HG02973 (cell line): ENCODE results near the gene CLK2.
"Not testable (repeated sequence)": the region's sequence is repeated elsewhere in the genome, so short reads cannot be mapped to it uniquely, and the experiment has no call there.

ENCODE experiments used
- ATAC-seq: cut with Tn5 transposase; IDR thresholded peaks from one replicate; pipeline ENCODE4 v1.9.1; 2021; ENCODE audit warnings: moderate library complexity; ENCODE audit not compliant: unreplicated experiment

The CLK2 gene

DNA sequence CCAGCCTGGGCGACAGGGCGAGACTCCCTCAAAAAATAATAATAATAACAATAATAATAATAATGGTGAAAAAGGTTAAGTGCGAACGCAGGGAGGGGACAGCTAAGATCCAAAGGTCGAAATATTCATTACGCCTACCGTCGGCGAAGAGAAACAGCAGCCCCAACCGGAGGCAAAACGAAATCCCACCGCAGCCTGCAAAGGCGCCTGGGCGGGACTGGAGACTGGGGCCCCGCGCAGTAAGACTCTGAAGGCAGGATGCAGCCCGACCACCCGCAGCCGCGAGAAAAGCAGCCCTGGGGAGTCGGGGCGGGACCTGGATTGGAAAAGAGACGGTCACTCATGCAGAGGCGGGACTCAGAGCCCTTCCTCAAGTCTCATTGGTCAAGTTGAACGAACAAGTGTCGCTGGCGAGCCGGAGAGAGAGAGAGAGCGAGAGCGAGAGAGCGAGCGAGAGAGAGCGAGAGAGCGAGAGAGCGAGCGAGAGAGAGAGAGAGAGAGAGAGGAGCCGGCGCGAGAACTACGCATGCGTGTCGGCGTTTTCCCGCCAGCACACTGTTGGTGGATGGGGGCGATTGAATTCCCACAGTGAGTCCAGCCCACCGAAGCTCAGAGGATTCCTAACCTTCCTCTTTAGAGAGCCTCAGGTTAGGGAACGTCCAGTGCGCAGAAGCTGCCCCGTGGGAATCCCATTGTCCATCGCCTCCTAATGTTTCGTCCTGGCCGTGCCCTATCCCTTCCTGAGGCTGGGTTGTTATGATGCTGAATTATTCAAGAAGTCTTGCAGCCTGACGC lies 28.7 kb downstream of the CLK2 start:
- ATAC-seq: peak; percentile 82

DNA sequence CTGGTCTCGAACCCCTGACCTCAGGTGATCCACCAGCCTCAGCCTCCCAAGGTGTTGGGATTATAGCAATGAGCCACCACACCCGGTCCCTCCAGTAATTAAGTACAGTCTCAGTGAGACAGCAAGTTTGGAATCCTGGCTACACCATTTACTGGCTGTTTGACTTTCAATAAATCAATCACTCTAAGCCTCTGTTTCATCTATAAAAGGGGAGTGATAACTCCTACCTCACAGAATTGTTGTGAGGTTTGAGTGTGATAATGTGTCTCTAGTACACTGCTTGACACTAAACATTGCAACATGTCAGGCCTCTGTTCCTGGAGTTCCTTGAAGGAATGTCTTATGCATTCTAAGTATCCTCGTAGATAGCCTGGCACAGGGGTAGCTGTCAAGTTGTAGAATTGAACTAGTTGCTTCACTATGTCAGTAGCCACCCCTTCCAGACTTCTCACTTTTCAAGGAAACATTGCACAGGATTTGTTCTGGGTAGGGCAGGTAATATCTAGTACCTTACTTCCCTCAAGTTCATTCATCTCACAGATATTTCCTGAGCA lies 30.4 kb downstream of the CLK2 start:
- ATAC-seq: no peak

DNA sequence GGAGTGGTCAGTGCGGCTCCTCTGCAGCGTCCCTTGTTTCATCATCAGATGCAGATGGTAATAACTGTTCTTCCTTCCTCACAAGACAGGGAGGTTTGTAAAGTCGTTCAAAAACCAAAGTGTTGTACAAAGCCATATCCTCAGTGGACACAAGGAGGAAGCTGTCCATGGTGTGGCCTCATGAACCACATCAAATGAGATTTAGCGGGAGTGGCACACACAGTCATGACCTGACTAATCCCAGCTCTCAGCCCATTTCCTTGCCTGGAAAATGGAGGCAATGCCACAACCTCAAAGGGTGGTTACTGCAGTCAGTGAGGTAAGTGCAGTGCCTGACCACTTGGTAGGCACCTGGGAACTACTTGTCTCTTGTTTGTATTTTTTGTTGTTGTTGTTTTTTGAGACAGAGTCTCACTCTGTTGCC lies 31.5 kb downstream of the CLK2 start:
- ATAC-seq: no peak

DNA sequence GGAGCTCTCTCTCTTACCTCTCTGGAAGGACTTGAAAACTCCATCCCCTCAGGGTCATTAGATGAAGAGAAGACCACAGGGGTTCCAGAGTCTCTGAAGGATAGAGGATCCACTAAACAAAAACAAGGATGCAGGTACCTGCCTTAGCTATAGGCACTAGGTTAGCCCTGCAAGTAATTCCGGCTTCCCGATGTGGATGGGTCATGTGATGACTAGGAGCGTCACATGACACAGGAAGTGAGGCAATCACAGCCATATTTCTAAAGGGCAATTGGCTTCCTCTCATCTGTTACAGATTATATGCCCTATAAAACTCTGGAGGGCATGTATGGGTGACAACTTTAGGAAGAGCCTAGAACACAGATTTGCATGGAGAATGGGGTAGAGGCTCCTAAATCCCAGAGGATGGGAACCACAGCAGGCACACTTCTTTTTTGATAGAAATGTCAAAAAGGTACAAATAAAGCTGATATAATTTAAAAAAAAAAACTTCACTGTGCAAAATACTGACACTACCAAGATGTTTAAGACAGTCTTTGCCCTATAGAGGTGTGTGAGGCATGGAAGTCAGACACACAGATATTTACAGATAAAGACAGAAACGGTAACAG lies 32.1 kb downstream of the CLK2 start:
- ATAC-seq: no peak

DNA sequence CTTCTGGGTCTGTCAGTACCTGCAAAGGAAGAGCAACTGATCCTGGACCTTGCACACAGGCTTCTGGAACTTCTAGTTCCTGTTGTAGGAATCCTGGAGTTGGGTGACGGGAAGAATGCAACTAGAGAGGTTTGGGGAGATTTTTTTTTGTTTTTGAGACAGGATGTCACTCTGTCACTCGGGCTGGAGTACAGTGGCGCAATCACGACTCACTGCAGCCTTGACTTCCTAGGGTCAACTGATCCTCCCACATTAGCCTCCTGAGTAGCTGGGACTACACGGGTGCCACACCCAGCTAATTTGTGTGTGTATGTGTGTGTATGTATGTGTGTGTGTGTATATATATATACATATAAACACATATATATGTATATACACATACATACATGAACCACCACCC lies 36.9 kb downstream of the CLK2 start:
- ATAC-seq: no peak

DNA sequence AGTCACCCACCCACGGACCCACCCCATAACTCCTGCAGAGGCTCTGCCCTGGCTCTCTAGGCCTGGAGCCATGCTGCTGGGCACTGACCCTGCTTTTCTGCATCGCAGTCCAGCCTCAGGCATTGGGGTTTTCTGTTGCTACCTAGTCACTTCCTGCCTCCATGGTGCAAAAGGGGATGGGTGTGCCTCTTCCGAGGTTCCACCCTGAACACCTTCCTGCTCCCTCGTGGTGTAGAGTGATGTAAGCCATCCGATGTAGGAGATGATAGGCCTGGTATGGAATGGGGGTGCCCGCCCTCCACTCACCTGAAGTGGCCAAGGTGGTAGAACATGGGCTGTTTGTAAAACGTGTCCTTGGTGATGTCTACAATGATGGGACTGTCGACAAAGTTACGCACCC lies 37.9 kb downstream of the CLK2 start:
- ATAC-seq: not testable (repeated sequence)

DNA sequence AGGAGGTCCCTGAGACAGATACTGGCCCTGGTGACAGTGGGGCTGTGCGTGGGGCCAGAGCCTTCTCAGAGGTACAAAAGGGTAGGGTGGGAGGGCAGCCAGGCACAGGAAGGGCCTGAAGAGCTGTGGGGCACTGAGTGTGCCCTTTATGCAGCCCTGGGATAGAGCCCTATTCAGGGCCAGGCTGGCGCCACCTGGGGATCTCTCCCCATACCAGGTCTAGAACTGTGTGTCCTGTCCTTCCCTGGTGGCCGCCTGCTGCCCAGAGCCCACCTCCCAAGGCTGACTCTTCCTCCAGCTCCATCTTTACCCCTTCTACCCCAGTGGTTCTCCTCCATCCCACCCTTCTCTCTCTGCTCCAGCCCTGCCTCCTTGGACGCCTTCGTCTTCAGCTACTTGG lies 39.8 kb downstream of the CLK2 start:
- not testable (repeated sequence) for ATAC-seq

DNA sequence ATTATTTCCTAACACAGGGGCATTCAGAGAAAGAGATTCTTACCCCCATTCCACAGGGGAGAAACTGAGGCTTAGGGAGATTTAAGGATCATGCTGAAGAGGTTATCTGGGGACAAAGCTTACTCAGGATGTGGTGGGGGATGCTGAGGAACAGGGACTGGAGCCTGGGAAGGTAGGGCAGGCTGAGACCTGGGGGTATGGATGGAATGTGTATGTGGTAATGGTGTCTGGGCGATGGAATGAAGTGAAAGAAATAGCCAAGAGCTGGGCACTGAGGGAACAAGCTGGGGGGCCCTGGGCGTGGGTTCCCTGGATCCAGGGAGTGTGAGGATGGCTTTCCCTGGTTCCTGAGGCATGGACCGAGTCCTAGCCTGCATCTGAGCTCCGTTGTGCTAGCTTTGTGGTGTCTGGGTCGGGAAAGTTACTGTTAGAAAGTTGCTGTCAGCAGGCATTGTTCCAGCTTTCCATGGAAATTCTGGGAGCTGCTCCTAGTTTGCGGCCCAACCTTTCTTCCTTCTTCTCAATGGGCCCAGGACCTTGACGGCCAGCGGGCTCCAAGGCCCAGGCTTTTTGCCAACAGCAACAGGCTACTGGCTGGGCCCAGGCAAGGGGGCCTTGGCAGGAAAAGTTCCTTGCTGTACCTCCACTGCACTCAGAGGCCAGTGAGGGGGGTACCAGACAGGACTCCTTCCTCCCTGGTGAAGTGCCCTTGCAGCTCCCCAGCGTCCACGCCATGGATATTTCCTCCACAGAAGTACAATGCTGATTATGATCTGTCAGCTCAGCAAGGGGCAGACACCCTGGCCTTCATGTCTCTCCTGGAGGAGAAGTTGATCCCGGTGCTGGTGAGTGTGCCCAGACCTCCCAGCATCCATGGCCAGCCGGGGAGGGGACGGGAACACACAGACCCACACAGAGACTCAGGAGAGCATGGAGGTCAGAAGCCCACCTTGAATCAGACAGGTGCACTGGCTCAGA lies 41.0 kb downstream of the CLK2 start:
- ATAC-seq: not testable (repeated sequence)

DNA sequence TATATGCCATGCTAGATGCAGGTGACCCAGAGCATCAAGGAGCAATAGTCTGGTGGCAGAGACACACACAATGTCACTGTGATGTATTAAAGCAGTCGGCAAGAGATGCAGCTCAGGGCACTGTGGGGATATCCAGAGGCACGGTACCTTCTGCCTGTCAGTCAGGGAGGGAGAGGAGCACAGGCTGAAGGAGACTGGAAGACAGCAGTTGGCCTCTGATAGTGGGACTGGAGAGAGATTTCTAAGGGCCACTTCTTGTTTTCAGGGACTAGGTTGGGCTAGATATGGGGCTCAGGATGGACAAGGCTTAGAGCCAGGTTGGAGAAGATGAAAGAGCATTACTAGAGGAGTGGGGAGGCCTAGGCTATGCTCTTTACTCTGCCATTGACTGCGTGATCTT lies 42.0 kb downstream of the CLK2 start:
- not testable (repeated sequence) for ATAC-seq

DNA sequence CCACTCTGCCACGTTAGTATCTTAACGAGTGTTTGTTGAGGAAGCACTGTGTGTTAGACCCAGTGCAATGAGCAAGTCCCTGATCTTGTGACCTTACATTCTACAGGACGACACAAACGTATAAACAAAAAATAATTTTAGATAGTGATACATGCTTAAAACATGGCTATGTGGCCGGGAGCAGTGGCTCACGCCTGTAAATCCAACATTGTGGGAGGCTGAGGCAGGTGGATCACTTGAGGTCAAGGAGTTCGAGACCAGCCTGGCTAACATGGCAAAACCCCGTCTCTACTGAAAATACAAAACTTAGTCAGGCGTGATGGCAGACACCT lies 45.2 kb downstream of the CLK2 start:
- ATAC-seq: no peak

DNA sequence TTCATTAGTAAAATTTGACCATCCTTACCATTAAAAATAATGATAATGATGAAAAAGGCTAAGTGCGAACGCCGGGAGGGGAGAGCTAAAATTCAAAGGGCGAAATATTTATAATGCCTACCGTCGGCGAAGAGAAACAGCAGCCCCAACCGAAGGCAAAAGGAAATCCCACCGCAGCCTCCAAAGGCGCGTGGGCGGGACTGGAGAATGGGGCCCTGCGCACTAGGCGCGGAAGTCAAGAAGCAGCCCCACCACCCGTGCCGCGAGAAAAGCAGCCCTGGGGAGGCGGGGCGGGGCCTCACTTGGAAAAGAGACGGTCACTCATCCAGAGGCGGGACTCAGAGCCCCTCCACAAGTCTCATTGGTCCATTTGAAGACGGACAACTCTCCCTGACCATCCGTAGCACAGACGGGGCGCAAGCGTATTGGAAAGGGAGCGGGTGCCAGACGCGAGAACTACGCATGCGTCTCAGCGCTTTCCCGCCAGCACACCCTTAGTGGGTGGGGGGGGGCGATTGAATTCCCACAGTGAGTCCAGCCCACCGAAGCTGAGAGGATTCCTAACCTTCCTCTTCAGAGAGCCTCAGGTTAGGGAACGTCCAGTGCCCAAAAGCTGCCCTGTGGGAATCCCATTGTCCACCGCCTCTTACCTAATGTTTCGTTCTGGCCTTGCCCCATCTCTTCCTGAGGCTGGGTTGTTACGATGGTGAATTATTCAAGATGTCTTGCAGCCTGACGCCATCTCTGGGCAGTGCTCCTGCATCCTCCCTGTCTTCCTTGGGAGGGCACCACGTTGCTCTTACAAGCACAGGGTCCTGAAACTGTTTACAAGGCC lies 45.8 kb downstream of the CLK2 start:
- ATAC-seq: peak; percentile 82

DNA sequence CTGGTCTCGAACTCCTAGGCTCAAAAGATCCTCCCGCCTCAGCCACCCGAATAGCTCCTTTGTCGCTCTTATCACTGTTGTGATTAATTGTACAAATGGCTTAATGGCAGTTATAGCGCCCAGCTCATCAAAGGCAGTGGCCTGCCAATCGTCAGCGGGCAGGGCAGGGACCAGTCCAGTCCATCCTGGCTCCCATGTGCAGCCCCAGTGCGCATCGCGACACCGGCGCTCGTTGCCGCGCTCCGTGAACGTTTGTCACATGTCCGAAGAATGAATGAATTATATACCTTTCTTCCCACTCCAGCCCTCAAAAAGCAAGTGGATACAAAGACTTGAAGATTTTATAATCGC lies 46.4 kb downstream of the CLK2 start:
- no peak for ATAC-seq

DNA sequence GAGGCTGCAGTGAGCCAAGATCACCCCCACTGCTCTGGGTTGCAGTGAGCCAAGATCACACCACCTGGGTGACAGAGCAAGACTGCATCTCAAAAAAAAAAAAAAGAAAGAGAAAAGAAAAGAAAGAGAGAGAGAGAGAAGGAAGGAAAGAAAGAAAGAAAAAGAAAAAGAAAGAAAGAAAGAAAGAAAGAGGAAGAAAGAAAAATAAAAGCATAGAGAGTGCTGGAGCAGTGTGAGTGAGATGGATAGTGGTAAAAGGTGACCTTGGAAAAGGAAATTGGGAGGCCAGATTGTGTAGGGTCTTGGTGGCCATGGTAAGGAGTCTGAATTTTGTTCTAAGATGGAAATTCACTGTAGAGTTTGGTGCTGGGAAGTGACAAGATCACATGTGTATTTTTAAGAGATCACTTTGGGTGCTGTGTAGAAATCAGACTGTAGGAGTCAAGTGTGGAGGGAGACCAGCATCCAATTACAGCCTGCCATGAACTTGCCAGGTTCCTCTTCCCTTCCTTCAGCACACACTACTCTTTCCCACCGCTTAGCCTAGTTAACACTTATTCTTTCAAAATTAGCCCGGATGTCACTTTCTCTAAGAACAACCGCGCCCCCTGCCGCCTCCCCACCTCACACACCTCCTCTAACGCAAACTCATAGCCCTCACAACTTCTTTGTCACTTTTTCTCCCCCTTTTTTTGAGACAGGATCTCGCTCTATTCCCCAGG lies 47.0 kb downstream of the CLK2 start:
- ATAC-seq: no peak

DNA sequence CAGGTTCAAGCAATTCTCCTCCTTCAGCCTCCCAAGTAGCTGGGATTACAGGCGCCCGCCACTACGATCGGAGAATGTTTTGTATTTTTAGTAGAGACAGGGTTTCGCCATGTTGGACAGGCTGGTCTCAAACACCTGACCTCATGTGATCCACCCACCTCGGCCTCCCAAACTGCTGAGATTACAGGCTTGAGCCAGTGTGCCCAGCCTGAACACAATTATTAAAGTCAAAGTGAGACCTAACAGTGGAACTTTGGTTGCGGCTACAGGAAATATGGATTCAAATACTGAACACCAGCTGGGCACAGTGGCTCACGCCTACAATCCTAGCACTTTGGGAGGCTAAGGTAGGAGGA lies 47.9 kb downstream of the CLK2 start:
- ATAC-seq: not testable (repeated sequence)

DNA sequence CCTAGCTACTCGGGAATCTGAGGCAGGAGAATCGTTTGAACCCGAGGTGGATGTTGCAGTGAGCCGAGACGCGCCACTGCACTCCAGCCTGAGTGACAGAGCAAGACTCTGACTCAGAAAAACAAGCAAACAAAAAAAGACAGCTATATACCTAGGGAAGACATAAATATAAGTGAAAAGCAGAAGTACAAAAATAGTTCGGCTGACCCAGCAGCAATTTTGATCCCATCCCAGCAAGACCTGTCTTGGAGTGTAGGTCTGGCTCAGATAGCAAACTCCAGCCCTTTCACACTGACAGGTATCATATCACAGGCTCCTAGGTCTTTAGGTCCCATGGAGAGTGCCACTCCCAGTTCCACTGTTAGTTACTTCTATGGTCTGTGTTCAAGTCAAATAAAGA lies 50.3 kb downstream of the CLK2 start:
- no peak for ATAC-seq

DNA sequence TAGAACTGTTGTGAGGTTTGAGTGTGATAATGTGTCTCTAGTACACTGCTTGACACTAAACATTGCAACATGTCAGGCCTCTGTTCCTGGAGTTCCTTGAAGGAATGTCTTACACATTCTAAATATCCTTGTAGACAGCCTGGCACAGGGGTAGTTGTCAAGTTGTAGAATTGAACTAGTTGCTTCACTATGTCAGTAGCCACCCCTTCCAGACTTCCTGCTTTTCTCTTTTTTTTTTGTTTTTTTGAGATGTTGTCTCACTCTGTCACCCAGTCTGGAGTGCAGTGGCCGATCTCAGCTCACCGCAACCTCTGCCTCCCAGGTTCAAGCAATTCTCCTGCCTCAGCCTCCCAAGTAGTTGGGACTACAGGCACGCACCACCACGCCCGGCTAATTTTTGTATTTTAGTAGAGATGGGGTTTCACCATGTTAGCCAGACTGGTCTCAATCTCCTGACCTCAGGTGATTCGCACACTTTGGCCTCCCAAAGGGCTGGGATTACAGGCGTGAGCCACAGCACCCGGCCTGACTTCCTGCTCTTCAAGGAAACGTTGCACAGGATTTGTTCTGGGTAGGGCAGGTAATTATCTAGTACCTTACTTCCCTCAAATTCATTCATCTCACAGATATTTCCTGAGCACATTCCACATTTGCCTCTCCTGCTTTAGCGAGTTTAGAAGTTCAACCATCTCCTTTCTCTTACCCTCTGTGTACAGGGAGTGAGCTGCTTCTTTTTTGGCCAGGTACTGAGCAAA lies 52.9 kb downstream of the CLK2 start:
- ATAC-seq: not testable (repeated sequence)

DNA sequence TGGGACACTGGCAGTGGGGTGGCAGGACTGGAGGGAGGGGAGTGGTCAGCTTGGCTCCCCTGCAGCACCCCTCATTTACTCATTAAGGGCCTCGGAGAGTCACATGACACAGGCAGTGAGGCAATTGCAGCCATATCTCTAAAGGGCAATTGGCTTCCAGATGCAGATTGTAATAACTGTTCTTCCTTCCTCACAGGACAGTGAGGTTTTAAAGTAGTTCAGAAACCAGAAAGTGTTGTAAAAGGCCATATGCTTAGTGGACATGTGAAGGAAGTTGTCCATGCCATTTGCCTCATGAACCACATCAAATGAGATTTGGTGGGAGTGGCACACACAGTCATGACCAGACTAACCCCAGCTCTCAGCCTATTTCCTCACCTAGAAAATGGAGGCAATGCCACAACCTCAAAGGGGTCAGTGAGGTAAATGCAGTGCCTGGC lies 53.7 kb downstream of the CLK2 start:
- ATAC-seq: no peak

DNA sequence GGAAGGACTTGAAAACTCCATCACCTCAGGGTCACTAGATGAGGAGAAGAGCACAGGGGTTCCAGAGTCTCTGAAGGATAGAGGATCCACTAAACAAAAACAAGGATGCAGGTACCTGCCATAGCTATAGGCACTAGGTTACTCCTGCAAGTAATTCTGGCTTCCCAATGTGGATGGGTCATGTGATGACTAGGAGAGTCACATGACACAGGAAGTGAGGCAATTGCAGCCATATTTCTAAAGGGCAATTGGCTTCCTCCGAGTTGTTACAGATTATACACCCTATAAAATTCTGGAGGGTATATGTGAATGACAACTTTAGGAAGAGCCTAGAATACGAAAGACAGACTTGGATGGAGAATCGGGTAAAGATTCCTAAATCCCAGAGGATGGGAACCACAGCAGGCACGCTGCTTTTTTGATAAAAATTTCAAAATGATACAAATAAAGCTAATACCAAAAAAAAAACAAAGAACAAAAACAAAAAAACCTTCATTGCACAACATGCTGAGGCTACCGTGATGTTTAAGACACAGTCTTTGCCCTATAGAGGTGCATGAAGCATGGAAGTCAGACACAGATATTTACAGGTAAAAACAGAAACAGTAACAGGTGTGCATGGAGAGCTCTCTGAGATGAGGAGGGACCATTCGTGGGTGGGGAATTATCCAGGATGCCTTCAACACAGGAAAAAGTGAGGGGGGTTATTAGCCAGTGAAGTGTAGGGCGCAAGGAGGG lies 54.3 kb downstream of the CLK2 start:
- no peak for ATAC-seq
